ENCODE data around the gene MARK1. TPM values are rescaled to one million over a fixed set of nuclear protein-coding genes. Genes with fewer than 3 reads are reported as not detected.

The MARK1 gene
- total RNA-seq, 4 donors from 2014 or later, result 11.1 to 12.9 (median 11.9) TPM

GRCh38 chr1:220691053-220691684 lies 163.2 kb downstream of the MARK1 start:
- Histone ChIP-seq H3K4me1 (peaks cover 0 to 18% (median 7%) of the 10 kb centered on the region in 4 donors), H3K27me3 (peaks cover 0 to 21% of the 10 kb centered on the region in 2 donors), H3K27ac (peak overlapping the region in 1 of 4 donors; percentile 80), H3K4me3 (peak overlapping the region; percentile 41 to 73 (median 70)), H3K9me3 (no peaks in the 10 kb centered on the region), H3K36me3 (peaks cover 0 to under 1% (median 0%) of the 10 kb centered on the region in 3 donors)
- WGBS, 2 donors, result 52 to 62% methylated on average over 14 of the region's 14 CpGs
- TF ChIP-seq POLR2A (IDR thresholded peaks at IDR 0.05) (no peak), EP300 (IDR thresholded peaks at IDR 0.05) (no peak), CTCF (IDR thresholded peaks at IDR 0.05) (no peak)
- DNase-seq (ENCODE audit: low spot score in 2 of 2), result no peak

- peaks cover 0 to 18% (median 7%) of the 10 kb centered on the region in 4 donors for H3K4me1 ChIP-seq
- TF ChIP-seq EP300 (IDR thresholded peaks at IDR 0.05) (no peak), POLR2A (IDR thresholded peaks at IDR 0.05) (no peak), CTCF (IDR thresholded peaks at IDR 0.05) (no peak)
- H3K27me3 ChIP-seq, result peaks cover 0 to 21% of the 10 kb centered on the region in 2 donors
- DNase-seq (ENCODE audit: low spot score in 2 of 2), result no peak
- H3K27ac ChIP-seq, result no peak overlapping the region
- peaks cover 0 to 14% (median 0%) of the 10 kb centered on the region in 3 donors for H3K36me3 ChIP-seq
- H3K9me3 ChIP-seq, result no peaks in the 10 kb centered on the region
- WGBS, 2 donors, result 87 to 94% methylated on average over 8 of the region's 8 CpGs
- H3K4me3 ChIP-seq, result no peak overlapping the region
Measured at GRCh38 chr1:220692436-220693228, 164.7 kb downstream of the MARK1 start.

- Histone ChIP-seq H3K27me3 (peaks cover 0 to 5% of the 10 kb centered on the region in 2 donors), H3K4me1 (peaks cover 0 to 13% (median under 1%) of the 10 kb centered on the region in 4 donors), H3K9me3 (no peaks in the 10 kb centered on the region), H3K36me3 (peaks cover 0 to 21% (median 0%) of the 10 kb centered on the region in 3 donors), H3K4me3 (no peak overlapping the region), H3K27ac (no peak overlapping the region)
- 95 to 98% methylated on average over 8 of the region's 8 CpGs for WGBS, 2 donors
- TF ChIP-seq EP300 (IDR thresholded peaks at IDR 0.05) (no peak), CTCF (IDR thresholded peaks at IDR 0.05) (no peak), POLR2A (IDR thresholded peaks at IDR 0.05) (no peak)
- DNase-seq (ENCODE audit: low spot score in 2 of 2), result no peak
Measured at GRCh38 chr1:220694866-220695382, 167.0 kb downstream of the MARK1 start.

- Histone ChIP-seq H3K36me3 (peaks cover 0 to 21% (median 0%) of the 10 kb centered on the region in 3 donors), H3K27ac (no peak overlapping the region), H3K9me3 (no peaks in the 10 kb centered on the region), H3K4me3 (no peak overlapping the region), H3K27me3 (peaks cover 0 to 4% of the 10 kb centered on the region in 2 donors), H3K4me1 (peaks cover 0 to 12% (median 0%) of the 10 kb centered on the region in 4 donors)
- 92 to 95% methylated on average over 4 of the region's 4 CpGs for WGBS, 2 donors
- no peak for DNase-seq (ENCODE audit: low spot score in 2 of 2)
- TF ChIP-seq POLR2A (IDR thresholded peaks at IDR 0.05) (no peak), CTCF (IDR thresholded peaks at IDR 0.05) (no peak), EP300 (IDR thresholded peaks at IDR 0.05) (no peak)
Measured at GRCh38 chr1:220695426-220695825, 167.5 kb downstream of the MARK1 start.

Data from tibial nerve (tissue), 4 donors.